GM19240 (cell line): ENCODE measurements around the gene CARD9.

Experiments
- DNase-seq: peaks from one replicate; pipeline ENCODE4 v3.0.0; 2011; ENCODE audit warnings: low spot score; ENCODE audit not compliant: insufficient read length

CARD9 gene

DNA sequence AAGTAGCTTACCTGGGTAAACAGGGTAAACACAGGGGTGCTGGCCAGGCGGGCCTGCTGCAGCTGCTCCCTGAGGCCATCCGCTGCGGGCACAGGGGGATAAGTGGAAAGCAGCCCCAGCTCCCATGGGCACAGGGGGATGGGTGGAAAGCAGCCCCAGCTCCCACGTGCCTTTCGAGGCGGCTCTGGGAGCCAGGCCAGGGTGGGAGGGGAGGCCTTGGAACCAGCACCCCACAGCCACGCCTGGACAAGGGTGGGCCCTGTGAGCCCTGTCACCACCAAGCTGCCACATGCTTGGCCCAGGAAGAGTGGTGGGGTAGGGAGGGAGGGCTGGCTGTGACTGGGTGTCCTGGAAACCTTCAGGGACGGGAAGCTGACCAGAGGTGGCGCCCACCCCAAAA, 7.8 kb upstream of the CARD9 start:
- no peak for DNase-seq

GRCh38 chr9:136380381-136380780, 6.9 kb upstream of the CARD9 start:
- no peak for DNase-seq

- DNase-seq, result no peak
These were observed 6.4 kb upstream of the CARD9 start for GRCh38 chr9:136379891-136380290.

DNA sequence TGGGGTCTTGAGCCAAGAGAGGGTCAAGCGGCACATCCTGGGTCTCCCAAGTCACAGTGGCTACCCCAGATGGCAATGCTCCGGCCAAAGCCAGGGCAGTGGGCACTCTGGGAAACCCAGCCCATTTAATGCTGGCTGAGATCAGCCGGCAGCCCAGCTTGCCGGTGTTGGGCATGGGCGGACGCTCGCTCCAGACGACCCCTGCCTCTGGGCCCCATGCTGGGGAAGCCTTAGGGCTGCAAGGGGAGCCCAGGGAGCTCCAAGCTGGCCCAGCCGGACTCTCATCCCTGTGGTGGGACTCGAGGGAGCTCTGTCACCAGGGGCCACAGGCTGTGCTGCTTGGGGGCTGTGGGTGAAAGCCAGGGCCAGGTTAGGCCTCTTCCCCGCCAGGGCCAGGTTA, 5.9 kb upstream of the CARD9 start:
- no peak for DNase-seq

GRCh38 chr9:136379003-136379287, 5.5 kb upstream of the CARD9 start:
- no peak for DNase-seq

GRCh38 chr9:136378170-136379002, 4.9 kb upstream of the CARD9 start:
- DNase-seq, result no peak

GRCh38 chr9:136377341-136378169, 4.1 kb upstream of the CARD9 start:
- DNase-seq, result no peak

- DNase-seq, result no peak
These were observed 3.0 kb upstream of the CARD9 start for GRCh38 chr9:136376457-136376856.

DNA sequence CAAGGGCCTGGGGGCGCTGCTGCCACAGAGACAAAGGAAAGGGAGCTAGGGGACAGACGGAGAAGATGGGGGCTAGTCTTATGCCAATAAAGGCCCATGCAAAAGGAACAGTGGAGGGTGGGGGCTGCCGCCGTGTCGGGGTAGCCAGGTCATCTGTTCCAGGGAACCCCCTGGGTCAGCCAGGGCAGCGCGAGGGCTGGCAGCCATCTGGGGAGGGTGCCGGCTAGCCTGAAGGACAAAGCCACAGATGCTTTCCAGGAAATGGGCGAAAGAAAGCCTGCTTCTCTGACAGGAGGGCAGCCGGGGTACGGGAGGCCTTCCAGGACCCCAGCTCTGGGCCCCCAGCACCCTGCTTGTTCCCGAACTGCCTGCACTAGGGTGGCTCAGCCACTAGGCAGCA, 1.6 kb upstream of the CARD9 start:
- DNase-seq, result no peak

- DNase-seq, result no peak
These were observed 710 bp upstream of the CARD9 start for GRCh38 chr9:136374183-136374575.

GRCh38 chr9:136372561-136373299, 739 bp downstream of the CARD9 start:
- no peak for DNase-seq

DNA sequence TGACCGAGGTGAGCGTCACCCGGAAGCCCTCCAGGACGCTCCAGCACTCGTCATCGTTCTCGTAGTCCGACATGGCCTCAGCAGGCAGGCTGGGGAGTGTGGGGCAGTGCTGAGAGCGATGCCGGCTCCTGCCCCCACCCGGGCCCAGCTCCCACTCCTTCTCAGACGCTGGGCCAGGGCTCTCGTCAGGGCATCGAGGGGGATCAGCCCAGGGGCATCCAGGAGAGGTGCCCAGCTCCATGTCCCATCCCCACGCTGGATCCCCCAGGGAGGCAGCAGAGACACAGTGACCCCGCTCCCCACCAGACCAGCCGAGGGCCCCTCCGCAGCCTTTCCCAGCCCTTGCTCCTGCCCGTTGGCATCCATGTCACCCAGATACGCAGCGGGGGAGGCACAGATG, 1.5 kb downstream of the CARD9 start:
- no peak for DNase-seq

DNA sequence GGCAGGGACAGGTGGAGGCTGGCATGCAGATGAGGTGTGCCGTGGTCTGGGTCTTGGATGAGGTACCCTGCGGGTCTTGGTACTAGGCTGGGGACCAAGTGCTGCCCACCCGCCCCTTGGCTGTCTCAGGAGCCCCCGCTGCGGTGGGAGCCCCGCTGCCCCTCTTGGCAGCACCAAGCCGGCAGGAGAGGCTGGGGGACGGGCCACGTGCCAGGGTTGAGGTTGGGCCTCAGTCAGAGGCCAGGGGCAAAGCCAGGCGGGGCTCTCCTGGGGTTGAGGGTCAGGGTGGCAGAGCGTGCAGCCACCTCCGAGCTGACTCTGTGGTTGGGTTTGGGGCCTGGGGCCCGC, 2.0 kb downstream of the CARD9 start:
- DNase-seq, result no peak

- DNase-seq, result no peak
These were observed 2.6 kb downstream of the CARD9 start for GRCh38 chr9:136370687-136371532.

DNA sequence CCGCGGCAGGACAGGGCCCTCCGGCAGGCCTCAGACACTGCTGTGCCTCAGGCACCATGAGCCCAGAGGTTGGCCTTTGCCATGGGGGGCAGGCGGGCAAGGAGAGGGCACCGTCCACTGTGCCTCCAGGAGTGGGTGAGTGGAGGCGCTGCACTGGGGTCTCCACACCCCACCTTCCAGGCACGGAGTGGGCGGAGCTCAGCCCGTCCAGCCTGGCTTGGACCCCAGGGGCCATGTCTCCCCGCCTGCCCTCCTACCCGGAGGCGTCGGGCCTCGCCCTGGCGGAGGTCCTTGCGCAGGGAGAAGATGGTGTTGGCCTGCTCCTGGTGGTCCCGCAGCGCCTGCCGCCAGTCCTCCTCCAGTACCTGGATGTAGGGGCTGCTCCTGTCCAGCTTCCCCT, 3.4 kb downstream of the CARD9 start:
- no peak for DNase-seq

- DNase-seq, result no peak
These were observed 5.3 kb downstream of the CARD9 start for GRCh38 chr9:136368190-136368589.

DNA sequence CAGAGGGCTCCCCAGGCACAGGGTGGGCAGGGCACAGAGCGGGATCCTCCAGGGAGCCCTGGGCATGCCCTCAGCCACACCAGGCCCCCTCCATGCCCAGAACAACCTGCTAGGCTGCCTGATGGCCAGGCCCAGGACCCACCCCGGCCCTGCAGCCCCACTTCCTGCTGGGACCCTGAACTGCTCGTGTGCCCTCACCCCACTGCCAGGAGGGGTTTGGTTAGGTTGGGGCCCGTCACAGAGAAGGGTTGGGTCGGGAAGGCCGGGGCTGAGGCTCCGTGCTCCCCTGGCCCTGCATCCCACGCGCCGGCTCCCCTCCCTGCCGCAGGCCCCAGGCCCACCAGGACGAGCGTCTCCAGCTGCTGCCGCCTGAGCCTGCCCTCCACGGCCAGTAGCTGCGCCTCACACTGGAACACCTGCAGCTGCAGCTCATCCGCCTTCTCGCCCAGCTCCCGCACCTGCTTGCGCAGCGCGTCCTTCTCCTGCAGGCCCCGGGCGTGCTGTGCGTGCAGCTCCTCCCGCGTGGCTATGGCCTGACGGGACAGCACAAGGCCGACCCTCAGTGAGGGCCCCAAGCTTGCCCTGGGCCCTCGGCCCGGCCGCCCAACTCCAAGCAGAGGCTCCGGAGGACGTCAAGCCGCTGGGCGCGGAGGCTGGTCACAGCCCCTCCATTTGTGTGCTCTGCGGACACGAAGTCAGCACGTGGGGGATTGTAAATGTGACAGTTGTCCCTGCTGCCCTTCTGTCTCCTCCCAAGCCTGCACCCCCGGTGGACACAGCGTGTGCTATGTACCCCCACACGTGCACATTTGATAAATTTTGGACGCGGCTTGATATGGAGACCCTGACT, 5.9 kb downstream of the CARD9 start:
- no peak for DNase-seq

- no peak for DNase-seq
These were observed 6.6 kb downstream of the CARD9 start for GRCh38 chr9:136366826-136367225.

DNA sequence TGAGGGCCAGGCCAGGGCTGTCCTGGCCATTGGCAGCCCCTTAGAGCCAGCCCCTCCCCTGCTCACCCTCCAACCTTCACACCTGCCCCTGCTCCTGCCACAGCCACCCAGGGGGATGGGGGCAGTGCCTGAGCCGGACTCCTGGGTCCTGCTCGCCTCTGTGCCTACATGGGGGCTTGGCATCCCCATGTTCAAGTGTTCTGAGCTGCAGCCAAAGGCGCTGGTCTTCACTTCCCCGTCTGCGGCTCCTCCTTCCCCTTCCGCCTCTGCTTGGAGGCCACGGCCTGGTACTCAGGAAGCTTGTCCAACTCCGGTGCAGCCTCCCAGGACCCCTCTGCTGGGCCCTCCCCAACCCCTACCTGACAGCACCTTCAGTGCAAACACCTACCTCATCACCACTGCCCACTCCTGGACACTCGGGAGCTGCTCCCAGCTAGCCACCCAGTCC, 7.7 kb downstream of the CARD9 start:
- no peak for DNase-seq
